Brain microvascular endothelial cell (primary cell): ENCODE results near the gene SNX9.

Experiments
- DNase-seq: peaks from one replicate; pipeline ENCODE4 v3.0.0-alpha.2; 2020
- H3K27ac ChIP-seq: fragments of 250-450 bp; sonication (Bioruptor Pico); 2 replicates; pipeline ENCODE4 v1.5.1; 2020; ENCODE audit warnings: mild to moderate bottlenecking, moderate library complexity
- H3K27me3 ChIP-seq: fragments of 250-450 bp; sonication (Bioruptor Pico); replicated peaks from 2 replicates; pipeline ENCODE4 v1.5.1; 2020; ENCODE audit warnings: mild to moderate bottlenecking
- H3K36me3 ChIP-seq: fragments of 250-450 bp; sonication (Bioruptor Pico); replicated peaks from 2 replicates; pipeline ENCODE4 v1.5.1; 2020; ENCODE audit warnings: mild to moderate bottlenecking
- H3K4me3 ChIP-seq: 2 replicates; pipeline ENCODE4 v1.5.1; 2011; ENCODE audit warnings: low read depth, mild to moderate bottlenecking, control low read depth, low read length, moderate library complexity
- CTCF ChIP-seq: IDR thresholded peaks from 2 replicates; pipeline ENCODE4 v1.5.1; 2011; ENCODE audit warnings: low read depth, mild to moderate bottlenecking, moderate library complexity, low read length, control low read depth, inconsistent platforms; ENCODE audit errors: missing control alignments
- in situ Hi-C: cut with HindIII; loops from 2 replicates; pipeline ENCODE4 v1.10.0; 2017; ENCODE audit warnings: low sequenced_read_pairs, low pct_ligation_motif_present

The SNX9 gene

GRCh38 chr6:157911786-157912185 lies 88.7 kb downstream of the SNX9 start:
- no peak for TF ChIP-seq CTCF
- Histone ChIP-seq H3K36me3 (peaks cover 30% of the 10 kb centered on the region), H3K4me3 (no peak overlapping the region), H3K27ac (peak overlapping the region; percentile 48), H3K27me3 (no peaks in the 10 kb centered on the region)
- in situ Hi-C loops, result no loop called here
- DNase-seq, result no peak

DNA sequence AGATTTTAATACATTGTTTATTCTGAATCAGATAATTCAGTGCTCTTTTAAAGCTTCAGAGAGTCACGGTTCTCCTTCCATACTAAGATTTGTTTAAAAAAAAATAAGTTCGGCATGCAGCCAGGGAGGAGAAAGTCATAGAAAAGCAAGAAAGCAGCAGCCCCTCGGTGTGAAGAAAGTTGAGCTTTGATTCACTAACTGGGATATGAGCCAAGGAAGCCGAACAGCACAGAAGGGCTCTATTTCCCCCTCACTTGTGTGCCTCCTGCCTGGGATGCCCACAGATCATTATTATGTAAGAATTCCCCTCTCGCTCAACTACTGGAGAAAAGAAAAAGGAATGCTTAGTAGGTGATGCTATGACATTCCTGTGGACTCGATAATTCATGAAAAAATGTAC lies 89.3 kb downstream of the SNX9 start:
- in situ Hi-C loops, result no loop called here
- no peak for TF ChIP-seq CTCF

DNA sequence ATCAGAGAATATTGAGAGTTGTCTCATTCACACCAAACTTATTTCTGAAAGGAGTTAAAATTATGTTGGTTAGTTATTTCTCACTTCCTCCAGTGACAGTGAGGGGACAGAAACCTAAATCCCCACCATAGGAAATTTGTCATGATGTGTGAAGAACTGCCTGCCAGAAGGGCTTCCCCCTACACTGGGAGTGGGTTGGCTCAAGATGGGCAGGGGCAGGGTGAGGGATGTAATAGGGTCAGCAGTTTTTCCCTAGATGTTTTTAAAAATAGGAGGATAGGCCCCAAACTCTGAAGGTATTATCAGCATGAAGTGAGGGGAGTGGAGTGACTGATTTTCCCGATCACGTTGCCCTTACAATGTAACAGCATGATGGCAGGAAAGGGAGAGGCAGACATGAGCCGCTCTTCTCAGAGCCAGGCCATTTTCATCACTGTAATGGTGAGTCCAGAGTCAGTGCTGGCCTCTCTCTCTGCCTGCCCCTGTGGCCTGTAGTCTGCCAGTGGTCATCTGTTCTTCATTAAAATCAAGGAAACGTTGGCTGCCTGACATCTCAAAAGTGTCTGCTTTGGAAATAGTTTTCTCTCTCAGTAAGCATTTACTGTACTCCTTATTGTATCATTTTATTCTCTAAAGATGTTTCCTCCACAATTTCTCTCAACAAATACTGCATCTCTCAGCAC lies 98.8 kb downstream of the SNX9 start:
- no peak overlapping the region for H3K27ac ChIP-seq

More for the DNA sequence above, 89.3 kb downstream of the SNX9 start:
- DNase-seq, result peak; percentile 88
- H3K27me3 ChIP-seq, result no peaks in the 10 kb centered on the region
- peaks cover 29% of the 10 kb centered on the region for H3K36me3 ChIP-seq
- H3K4me3 ChIP-seq, result no peak overlapping the region
- H3K27ac ChIP-seq, result peak overlapping the region; percentile 48

DNA sequence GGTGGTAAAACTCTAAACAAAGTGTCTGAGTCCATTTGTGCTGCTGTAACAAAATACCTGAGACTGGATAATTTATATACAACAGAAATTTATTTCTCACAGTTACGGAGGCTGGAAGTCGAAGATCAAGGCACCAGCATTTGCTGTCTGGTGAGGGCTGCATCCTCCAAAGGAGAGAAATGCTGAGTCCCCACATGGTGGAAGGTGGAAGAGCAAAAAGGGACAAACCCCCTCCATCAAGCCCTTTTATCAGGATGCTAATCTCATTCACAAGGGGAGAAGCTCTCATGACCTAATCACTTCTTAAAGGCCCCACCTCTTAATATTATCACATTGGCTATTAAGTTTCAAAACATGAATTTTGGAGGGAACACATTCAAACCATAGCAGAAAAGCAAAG lies 102.7 kb downstream of the SNX9 start:
- Histone ChIP-seq H3K4me3 (no peak overlapping the region), H3K27me3 (no peaks in the 10 kb centered on the region), H3K36me3 (peaks cover 48% of the 10 kb centered on the region), H3K27ac (no peak overlapping the region)
- no peak for DNase-seq
- in situ Hi-C loops, result no loop called here
- no peak for TF ChIP-seq CTCF

More for the DNA sequence above, 98.8 kb downstream of the SNX9 start:
- in situ Hi-C loops, result no loop called here
- H3K4me3 ChIP-seq, result no peak overlapping the region
- H3K36me3 ChIP-seq, result peaks cover 38% of the 10 kb centered on the region
- DNase-seq, result no peak
- H3K27me3 ChIP-seq, result no peaks in the 10 kb centered on the region
- no peak for TF ChIP-seq CTCF

GRCh38 chr6:157927011-157927410 lies 104.0 kb downstream of the SNX9 start:
- Histone ChIP-seq H3K36me3 (peaks cover 47% of the 10 kb centered on the region), H3K27ac (no peak overlapping the region), H3K4me3 (no peak overlapping the region), H3K27me3 (no peaks in the 10 kb centered on the region)
- no peak for TF ChIP-seq CTCF
- DNase-seq, result no peak
- in situ Hi-C loops, result no loop called here

GRCh38 chr6:157928428-157928827 lies 105.4 kb downstream of the SNX9 start:
- no peak for TF ChIP-seq CTCF
- in situ Hi-C loops, result no loop called here
- Histone ChIP-seq H3K36me3 (peaks cover 45% of the 10 kb centered on the region), H3K27ac (no peak overlapping the region), H3K27me3 (no peaks in the 10 kb centered on the region), H3K4me3 (no peak overlapping the region)
- no peak for DNase-seq
